Cardiac septum (tissue), 1 donor: Measurements from ENCODE around the gene TCEAL1. TPM values are rescaled to one million over a fixed set of nuclear protein-coding genes. Genes with fewer than 3 reads are reported as not detected.
"Not testable (repeated sequence)": the region's sequence is repeated elsewhere in the genome, so short reads cannot be mapped to it uniquely, and the experiment has no call there.

ENCODE experiments used
- DNase-seq: peaks from one replicate; pipeline ENCODE4 v3.0.0-alpha.2; 2020; ENCODE audit warnings: low spot score
- intact Hi-C: fragments of 100-400 bp; cut with DNase I; formaldehyde crosslinking; loops from one replicate; pipeline ENCODE4 v1.14.0; 2022
- total RNA-seq: library from RNA; stranded (reverse); fragmentation: NEBNext Ultra II Directional; extraction: Animal tissue kit (Norgen Biotek cat#: 25700); gene quantifications from one replicate; pipeline ENCODE4 v1.2.1, GENCODE V29; 2021
- donor health status: DM: no; HTN: no; CAD: no.

TCEAL1 gene
- total RNA-seq, 1 donor from 2014 or later: 22.1 TPM

DNA sequence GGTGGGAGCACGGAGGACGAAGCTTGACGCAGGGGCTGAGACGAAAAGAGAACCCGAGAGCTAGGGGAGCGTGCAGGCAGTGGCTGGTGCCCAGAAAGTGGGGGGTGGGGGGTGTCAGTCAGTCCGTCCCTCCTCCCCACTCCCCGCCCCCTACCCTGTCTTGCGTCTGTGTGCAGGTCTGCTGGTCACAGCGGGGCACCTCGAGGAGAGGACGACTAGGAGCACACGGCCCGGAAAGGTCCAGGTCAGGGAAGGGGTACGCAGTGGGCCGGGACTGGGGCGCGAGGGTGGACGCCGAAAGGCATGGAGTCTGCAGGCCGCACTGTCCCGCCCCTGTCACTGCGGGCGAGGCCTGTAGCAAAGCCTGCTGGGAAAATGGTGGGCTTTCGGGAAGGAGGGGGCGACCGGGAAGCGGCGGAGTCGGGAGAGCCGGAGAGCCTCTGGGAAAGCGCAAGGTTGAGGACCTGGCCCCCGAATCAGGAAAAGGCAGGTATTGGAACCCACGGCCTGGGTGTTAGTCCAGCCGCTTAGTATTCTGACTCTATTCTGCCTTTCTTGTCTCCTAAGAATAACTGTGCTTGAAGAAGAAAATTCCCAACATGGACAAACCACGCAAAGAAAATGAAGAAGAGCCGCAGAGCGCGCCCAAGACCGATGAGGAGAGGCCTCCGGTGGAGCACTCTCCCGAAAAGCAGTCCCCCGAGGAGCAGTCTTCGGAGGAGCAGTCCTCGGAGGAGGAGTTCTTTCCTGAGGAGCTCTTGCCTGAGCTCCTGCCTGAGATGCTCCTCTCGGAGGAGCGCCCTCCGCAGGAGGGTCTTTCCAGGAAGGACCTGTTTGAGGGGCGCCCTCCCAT lies 769 bp downstream of the TCEAL1 start:
- intact Hi-C loops: loop anchor here (2.0 kb wide), 1 partner anchor 57 kb away; the partner anchor contains the start of gene MORF4L2
- DNase-seq: peak; percentile 82

DNA sequence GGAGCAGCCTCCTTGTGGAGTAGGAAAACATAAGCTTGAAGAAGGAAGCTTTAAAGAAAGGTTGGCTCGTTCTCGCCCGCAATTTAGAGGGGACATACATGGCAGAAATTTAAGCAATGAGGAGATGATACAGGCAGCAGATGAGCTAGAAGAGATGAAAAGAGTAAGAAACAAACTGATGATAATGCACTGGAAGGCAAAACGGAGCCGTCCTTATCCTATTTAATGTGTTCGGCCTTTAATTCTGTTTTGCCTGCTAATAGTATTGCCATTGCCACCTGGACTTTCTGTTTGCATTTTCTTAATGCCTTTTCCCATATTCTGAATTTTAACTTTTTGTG lies 1.4 kb downstream of the TCEAL1 start:
- DNase-seq: no peak
- intact Hi-C loops: no loop called here

DNA sequence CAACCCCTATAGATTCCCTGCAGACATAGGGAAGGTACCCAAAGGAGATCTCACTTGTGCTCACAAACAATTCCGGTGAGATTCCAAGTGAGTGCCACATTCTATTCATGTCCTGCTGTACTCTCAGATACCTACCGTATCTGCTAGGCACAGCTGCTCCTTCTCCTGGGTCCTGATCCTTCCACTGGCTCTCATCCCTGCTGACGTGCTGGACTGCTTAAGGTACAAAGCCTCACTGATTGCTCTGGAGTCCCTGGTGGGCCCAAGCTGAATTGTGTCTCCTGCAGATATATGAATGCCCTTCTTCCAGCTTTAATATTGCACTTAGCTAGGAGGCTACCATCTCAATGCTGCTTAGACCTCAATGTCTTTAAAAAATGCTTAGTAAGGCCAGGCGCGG lies 2.4 kb downstream of the TCEAL1 start:
- intact Hi-C loops: no loop called here

DNA sequence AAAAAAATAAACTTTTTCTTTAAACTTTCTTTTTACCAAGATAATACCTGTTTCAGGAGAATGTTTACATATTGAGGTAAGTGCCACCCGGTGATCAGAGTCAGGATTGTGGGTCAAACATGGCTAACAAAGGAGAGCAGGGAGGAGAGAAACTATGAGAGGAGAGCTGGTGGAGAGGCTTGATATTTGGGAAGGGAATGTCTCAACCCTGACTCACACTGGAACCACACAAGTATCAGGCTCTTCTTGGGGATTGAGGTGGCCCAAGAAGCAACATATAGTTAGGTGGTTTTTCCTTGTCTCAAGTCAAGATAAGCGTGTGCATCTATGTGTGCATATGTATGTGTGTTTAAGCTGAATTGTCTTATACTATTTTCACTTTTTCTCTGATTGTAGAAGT lies 6.7 kb downstream of the TCEAL1 start:
- intact Hi-C loops: no loop called here
- DNase-seq: no peak

More for the DNA sequence above, 2.4 kb downstream of the TCEAL1 start:
- no peak for DNase-seq

DNA sequence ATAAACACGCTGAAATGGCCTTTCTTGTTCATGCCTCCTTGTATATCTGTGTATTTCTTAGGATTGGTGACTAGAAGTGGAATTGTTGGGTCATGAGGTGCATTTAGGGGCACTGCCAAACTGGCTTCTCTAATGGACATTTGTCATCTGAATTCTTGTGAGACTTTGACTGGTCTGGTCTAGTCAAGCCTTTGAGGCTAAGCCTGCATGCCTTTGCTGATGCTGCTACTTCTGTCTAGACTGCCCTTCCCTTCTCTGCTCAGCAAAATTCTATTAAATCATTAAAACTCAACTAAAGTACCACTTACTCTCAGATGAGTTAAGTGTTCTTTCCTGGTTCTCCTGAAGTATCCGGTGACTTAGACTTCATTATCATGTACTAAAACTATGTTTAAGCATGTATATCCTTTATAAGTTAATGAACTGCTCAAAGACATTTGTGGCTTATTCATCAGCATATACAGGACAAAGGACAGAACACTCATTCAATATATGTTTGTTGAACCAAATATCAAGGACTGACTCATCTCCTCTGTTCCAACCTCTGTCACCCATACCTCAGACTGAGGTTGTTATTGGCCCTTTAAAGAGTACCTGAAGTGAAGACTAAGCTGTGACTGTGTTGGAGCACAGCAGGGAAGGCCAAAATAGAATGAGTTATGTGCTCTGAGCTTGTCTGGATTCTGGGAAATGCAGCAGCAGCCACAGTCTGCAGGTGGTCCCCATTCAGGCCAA lies 9.0 kb downstream of the TCEAL1 start:
- DNase-seq: no peak
- intact Hi-C loops: no loop called here

DNA sequence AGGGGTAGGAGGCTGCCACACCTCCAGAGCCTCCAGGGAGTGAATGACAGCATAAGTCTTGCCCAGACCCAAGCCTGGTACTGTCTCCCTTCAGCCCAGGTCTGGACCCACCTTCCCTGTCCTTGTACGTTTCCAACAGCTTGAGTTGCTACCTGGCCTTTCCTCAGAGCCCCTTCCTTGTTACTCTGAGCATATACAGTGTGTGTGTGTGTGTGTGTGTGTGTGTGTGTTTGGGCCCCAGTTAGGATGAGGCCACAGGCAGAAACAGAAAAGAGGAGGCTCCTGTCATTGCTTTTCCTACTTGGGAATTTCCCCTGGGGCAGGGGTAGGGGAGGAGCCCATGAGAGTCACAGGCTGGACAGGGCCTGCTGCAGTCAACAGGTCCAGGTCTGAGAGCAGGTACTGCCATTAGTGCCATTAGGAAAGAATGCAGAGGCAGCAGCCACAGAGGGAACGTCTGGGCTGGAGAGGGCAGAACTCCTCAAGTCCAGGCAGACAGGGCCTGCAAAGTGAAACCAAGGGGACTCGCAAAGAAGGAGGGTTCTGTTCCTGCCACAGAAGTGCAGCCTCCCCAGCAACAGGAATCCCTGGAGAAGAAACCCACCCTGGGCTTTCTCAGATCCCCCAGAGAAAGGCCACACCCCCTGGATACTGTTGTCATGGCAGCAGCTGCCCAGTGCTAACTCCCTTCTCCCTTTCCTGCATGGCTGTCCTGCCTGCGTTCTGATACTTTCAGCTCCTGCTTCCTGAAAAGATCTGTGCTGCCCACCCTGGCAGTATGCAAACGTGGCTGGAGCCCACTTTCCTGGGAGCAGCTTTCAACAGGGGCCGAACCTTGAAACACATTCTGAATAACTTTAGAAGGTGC lies 9.9 kb downstream of the TCEAL1 start:
- intact Hi-C loops: not testable (repeated sequence)

DNA sequence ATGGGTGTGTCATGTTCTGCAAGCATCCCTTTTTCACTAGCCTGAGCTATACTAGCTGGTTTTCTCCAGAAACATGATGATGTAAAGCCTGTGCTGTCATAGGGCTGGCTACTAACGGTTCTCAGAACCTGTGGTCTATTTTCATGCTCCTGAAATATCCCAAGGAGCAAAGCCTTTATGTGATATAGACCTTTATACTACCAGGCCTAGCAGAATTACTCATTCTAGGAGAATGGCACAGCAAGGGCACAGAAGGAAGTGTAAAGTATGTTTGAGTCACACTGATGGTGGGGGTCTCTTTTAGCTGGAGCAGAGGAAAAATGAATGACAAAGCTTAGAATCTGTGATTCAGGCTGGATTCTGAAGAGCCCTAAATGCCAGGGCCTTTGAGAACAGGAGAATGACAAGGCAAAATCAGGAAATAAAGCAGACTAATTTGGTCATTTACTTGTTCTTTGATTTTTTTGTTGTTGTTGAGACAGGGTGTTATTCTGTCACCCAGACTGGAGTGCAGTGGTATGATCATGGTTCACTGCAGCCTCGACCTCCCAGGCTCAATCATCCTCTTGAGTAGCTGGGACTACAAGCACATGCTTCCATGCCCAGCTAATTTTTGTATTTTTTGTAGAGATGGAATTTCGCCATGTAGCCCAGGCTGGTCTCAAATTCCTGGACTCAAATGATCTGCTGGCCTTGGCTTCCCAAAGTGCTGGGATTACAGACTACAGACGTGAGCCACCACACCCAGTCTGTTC lies 11.8 kb downstream of the TCEAL1 start:
- DNase-seq: no peak
- intact Hi-C loops: no loop called here

More for the DNA sequence above, 9.9 kb downstream of the TCEAL1 start:
- DNase-seq: not testable (repeated sequence)

DNA sequence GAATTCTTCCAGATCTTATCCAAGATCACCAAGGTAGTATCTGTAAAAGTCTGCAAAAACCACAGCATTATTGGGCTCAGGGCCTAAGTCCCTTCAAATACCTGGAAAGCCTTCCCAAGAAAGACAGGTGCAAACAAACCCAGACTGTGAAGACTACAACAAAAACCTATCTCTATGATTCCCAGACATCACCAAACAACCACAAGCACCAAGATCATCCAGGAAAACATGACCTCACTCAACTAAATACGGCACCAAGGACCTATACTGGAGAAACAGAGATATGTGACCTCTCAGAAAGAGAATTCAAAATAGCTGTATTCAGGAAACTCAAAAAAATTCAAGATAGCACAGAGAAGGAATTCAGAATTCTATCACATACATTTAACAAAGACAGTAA lies 15.3 kb downstream of the TCEAL1 start:
- DNase-seq: no peak
- intact Hi-C loops: no loop called here

DNA sequence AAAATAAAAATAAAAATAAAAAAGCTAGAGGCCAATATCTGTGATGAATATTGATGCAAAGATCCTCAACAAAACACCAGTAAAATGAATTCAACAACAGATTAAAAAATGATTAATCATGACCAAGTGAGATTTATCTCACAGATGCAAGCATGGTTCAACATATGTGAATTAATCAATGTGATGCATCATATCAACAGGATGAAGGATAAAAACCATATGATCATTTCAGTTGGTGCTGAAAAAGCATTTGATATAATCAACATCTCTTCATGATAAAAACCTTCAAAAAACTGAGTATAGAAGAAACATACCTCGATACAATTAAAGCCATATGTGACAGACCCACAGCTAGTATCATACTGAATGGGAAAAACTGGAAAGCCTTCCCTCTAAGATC lies 18.9 kb downstream of the TCEAL1 start:
- intact Hi-C loops: no loop called here
- no peak for DNase-seq

DNA sequence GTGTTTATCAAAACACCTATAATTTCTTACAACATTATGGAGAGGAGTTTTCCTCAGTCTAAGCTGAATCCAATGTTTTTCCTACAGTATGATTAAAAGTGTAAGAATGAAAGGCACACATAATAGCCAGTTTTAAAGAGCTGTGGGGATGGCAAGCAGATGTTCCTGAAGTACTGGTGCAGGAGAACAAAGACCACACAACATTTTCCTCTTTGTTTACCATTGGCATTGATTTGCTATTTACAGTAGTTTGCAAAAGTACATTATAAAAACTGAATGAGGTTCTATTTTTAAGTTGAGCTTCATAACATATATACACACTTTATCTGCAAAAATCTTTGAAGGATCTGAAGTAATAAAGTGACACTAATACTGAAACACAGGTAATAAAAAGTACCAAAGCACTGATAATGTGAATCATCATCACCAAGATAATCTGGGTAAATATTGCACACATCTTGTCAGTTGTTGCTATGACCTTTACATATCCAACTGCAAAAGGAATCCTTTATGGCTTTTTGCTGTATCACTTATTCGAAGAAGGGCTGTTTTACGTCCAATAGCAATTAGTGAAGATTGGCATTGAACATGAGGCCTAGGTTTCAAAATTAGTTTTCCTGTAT lies 22.5 kb downstream of the TCEAL1 start:
- no peak for DNase-seq
- intact Hi-C loops: no loop called here

DNA sequence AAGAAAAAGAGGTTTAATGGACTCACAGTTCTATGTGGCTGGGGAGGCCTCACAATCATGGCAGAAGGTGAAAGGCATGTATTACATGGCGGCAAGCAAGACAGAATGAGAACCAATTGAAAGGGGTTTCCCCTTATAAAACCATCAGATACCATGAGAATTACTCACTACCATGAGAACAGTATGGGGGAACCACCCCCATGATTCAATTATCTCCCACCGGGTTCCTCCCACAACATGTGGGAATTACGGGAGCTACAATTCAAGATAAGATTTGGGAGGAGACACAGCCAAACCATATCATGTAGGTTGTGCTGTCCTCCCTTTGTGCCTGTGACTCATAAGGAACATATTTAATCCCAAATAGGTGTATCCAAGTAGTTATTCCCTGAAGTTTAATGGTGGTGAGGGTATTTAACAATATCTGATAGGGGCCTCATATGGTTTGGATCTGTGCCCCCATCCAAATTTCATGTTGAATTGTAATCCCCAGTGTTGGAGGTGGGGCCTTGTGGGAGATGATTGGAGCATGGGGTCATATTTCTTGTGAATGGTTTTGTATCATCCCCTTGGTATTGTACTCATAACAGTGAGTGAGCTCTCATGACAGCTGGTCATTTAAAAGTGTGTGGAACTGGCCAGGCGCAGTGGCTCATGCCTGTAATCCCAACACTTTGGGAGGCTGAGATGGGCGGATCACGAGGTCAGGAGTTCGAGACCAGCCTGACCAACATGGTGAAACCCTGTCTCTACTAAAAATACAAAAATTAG lies 26.6 kb downstream of the TCEAL1 start:
- intact Hi-C loops, DNase-seq: not testable (repeated sequence)

DNA sequence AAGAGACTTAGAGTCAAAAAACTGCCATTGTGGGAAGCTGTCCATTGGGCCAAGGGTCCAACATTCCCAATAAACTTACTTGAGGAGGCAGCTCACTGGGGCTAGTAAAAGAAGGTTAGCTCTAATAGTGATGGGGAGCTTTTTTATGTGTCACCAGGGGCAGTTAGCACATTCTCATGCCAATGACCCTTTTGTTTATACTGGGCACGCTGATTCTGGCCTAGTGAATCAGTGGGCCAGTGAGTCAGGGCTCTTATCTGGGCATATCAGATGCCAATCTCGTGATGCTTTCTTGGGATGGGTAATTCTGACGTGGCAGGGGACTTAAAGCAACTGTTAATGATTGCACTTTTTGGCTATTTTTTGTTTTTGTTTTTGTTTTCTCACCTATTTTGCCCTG lies 27.8 kb downstream of the TCEAL1 start:
- DNase-seq: no peak

DNA sequence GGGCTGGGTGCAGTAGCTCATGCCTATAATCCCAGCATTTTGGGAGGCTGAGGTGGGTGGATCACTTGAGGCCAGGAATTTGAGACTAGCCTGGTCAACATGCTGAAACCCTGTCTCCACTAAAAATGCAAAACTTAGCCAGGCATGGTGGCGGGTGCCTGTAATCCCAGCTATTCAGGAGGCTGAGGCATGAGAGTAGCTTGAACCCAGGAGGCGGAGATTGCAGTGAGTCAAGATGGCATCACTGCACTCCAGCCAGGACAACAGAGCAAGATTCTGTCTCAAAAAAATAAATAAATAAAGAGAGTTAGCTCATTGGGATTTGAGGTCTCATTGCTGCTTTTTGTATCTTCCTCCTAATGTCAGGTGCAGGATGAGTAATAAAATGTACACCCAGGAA lies 28.3 kb downstream of the TCEAL1 start:
- DNase-seq, intact Hi-C loops: not testable (repeated sequence)

More for the DNA sequence above, 27.8 kb downstream of the TCEAL1 start:
- intact Hi-C loops: no loop called here

DNA sequence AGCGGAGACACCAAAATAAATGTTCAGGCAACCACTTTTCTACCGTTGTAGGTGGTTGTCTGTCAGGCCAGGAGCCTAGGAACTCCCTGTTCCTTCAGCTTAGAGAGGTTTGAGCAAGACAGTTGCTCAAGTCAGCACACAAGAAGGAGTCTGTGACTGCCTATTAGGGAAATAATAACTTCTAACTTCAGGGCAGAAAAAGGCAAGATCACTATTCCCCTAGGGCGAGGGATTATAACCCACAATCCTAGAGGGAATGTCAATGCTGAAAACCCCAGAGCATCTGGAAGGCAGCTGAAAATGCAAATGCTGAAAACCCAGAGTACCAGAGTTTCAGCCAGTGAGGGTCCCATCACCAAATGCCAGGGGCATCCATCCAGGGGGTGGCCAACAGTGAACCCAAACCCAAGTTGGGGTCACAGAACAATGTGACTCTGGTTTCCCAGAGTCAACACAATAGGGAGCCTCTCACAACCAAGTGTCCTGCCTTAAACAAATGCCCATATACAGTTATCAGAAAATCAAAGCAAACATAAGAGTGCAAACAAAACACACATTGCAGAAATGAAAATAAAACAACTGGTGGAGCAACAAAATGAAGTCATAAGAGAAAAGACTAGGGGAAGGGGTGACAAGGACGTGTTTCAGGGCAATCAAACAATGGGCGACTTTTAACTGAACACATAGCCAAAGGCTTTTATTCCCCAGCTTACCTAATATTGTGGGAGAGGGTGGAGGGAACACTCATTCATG lies 30.1 kb downstream of the TCEAL1 start:
- intact Hi-C loops: no loop called here
- no peak for DNase-seq

DNA sequence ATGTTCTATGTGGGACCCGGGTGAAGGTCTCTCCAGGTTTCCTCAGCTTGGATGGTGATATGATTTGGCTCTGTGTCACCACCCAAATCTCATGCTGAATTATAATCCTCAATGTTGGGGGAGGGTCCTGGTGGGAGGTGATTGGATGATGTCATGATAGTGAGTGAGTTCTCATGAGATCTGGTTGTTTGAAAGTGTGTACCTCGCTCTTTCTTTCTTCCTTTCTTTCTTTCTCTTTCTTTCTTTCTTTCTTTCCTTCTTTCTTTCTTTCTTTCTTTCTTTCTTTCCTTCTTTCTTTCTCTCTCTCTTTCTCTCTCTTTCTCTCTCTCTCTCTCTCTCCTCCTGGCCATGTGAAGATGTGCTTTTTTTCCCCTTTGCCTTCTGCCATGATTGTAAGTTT lies 30.7 kb downstream of the TCEAL1 start:
- intact Hi-C loops, DNase-seq: not testable (repeated sequence)

DNA sequence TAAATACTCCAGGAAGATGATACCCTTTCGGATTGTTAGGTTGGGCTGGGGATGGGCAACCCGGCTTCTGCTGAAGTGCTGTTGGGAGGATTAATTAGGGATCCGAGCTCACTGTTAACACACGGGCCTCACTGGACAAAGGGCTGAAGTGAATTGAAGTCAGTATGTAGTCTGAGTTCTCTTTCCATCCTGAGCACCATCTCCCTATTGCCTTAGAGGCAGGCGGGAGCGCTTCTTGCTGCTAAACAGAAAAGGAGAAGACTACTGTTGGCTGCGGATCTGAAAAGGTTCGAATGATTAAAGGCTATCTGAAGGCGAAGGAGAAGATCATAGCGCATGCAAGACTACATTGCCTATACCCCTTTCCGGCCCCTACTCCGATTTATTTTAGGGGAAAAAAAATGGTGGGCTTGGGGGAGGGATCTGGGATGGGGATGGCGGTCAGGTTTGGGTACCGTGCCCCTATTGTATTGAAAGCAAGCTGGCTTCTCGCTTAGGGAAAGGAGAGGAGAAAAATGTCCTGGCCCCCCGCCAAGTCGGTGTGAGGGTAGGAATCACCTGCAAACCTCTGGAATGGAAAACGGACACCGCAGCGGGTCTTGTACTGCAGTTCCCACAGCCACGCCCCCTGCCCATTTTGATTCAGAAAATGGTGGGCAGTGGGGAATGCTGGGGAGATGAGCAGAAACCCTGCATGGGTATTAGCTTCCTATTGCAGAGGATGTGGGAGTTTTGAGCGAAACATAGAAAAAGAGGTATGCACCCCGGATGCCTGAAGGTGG lies 35.4 kb downstream of the TCEAL1 start:
- no peak for DNase-seq
- intact Hi-C loops: no loop called here
